Breast epithelium (tissue), 3 donors: ENCODE data around the gene PCAT7.

ENCODE experiments used
- POLR2A ChIP-seq: fragments of 450-650 bp; IDR thresholded peaks from one replicate; pipeline ENCODE4 v1.6.1; 2016; ENCODE audit warnings: antibody characterized with exemption, mild to moderate bottlenecking, moderate library complexity
- POLR2AphosphoS5 ChIP-seq, 3 donors: sonication (generic); formaldehyde crosslinking; IDR thresholded peaks; one replicate each; pipeline ENCODE4 v1.6.1; 2017; ENCODE audit warnings: antibody characterized with exemption in 3 of 3
- TF ChIP-seq, protein P1 (sequence below), 3 donors: fragments of 450-650 bp; IDR thresholded peaks; one replicate each; pipeline ENCODE4 v1.5.1; 2016 to 2017; ENCODE audit warnings: antibody characterized with exemption in 3 of 3, mild to moderate bottlenecking in 3 of 3, moderate library complexity in 3 of 3

DNA sequence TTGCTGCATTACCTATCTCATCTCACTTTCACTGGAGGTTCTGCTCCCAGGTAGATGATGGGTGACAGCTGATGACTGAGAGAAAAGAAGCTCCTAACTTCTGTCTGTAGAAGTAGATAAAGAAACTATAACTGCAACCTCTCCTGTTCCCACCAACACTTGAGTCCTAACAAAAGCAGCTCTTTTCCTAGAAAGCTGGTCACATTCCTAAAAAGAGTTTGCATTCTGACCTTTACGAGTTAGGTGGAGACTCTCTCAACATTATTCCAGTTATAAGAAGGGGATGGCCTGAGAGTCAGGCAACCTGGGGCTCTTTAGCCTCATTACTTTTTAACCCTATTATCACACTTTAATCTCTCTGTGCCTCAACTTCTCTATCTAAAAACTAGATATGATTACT, 8.9 kb upstream of the PCAT7 start:
- TF ChIP-seq, protein P1, sequence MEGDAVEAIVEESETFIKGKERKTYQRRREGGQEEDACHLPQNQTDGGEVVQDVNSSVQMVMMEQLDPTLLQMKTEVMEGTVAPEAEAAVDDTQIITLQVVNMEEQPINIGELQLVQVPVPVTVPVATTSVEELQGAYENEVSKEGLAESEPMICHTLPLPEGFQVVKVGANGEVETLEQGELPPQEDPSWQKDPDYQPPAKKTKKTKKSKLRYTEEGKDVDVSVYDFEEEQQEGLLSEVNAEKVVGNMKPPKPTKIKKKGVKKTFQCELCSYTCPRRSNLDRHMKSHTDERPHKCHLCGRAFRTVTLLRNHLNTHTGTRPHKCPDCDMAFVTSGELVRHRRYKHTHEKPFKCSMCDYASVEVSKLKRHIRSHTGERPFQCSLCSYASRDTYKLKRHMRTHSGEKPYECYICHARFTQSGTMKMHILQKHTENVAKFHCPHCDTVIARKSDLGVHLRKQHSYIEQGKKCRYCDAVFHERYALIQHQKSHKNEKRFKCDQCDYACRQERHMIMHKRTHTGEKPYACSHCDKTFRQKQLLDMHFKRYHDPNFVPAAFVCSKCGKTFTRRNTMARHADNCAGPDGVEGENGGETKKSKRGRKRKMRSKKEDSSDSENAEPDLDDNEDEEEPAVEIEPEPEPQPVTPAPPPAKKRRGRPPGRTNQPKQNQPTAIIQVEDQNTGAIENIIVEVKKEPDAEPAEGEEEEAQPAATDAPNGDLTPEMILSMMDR (IDR thresholded peaks at IDR 0.05) = no peak
- TF ChIP-seq POLR2A (no peak), POLR2AphosphoS5 (IDR thresholded peaks at IDR 0.05) (no peak)
